ENCODE results near the gene CERS1.

DNA sequence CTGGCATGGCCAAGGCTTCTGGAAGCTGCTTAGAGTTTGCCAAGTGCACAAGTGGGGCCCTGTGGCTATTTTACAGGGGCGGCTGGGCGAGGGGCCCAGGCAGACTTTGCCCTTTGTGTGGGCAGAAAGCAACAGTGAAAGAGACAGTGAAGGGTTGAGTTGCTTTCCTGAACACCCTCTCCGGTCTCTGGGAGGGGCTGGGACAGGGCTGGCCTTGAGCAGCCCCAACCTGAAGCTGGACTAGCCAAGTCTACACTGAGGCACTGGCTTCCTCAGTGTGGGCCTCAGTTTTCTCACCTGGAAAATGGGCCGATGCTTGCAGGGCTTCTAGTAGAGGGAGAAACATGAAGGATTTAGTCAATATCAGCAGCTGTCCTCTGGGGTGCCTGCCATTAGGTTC lies 47.5 kb upstream of the CERS1 start:
- TF ChIP-seq KAT2A (conservative IDR thresholded peaks at IDR 0.05; ENCODE audit: control insufficient read depth, low read depth, low read length) (no peak), POLR2AphosphoS2 (IDR thresholded peaks at IDR 0.05; ENCODE audit: low read depth, low read length) (no peak), TCF7 (IDR thresholded peaks at IDR 0.05; ENCODE audit: borderline replicate concordance) (no peak), POLR2A (IDR thresholded peaks at IDR 0.05; ENCODE audit: low read depth, low read length) (no peak), EZH2 (IDR thresholded peaks at IDR 0.05; ENCODE audit: borderline replicate concordance, control insufficient read depth, low read depth, low read length) (no peak), ESRRA (IDR thresholded peaks at IDR 0.05; ENCODE audit: low read length) (no peak), NFYA (IDR thresholded peaks at IDR 0.05; ENCODE audit: borderline replicate concordance, low read depth, low read length) (no peak), MTA3 (IDR thresholded peaks at IDR 0.05; ENCODE audit: borderline replicate concordance, low read length) (no peak), SMAD1 (IDR thresholded peaks at IDR 0.05; ENCODE audit: low read depth, partially characterized antibody) (no peak)
